RWPE2 (cell line): ENCODE data around the gene MOB3C.
A peak's percentile ranks its signal among the peaks of the same experiment; 100 is the strongest.

Experiments used
- ATAC-seq: fragments of 200-7000 bp; cut with Tn5 transposase; 3 replicates; pipeline ENCODE4 v1.9.1; 2021; ENCODE audit warnings: low read depth
- DNase-seq: peaks from one replicate; pipeline ENCODE4 v3.0.0-alpha.2; 2020; ENCODE audit warnings: low spot score
- H3K27ac ChIP-seq: fragments of 450-650 bp; 2 replicates; pipeline ENCODE4 v1.5.1; 2017; ENCODE audit warnings: mild to moderate bottlenecking; ENCODE audit not compliant: poor library complexity, severe bottlenecking
- H3K27me3 ChIP-seq: fragments of 250-450 bp; sonication (Bioruptor Pico); 2 replicates; pipeline ENCODE4 v1.5.1; 2021; ENCODE audit warnings: mild to moderate bottlenecking, moderate library complexity; ENCODE audit not compliant: insufficient read depth, poor library complexity, severe bottlenecking
- H3K36me3 ChIP-seq: fragments of 250-450 bp; sonication (Bioruptor Pico); 2 replicates; pipeline ENCODE4 v1.5.1; 2020; ENCODE audit warnings: low read depth, mild to moderate bottlenecking, moderate library complexity
- H3K4me1 ChIP-seq: fragments of 250-450 bp; sonication (Bioruptor Pico); 2 replicates; pipeline ENCODE4 v1.5.1; 2021; ENCODE audit warnings: mild to moderate bottlenecking, moderate library complexity; ENCODE audit not compliant: insufficient read depth, poor library complexity, severe bottlenecking
- H3K4me3 ChIP-seq: fragments of 250-450 bp; sonication (Bioruptor Pico); 2 replicates; pipeline ENCODE4 v1.5.1; 2021; ENCODE audit warnings: mild to moderate bottlenecking, moderate library complexity; ENCODE audit not compliant: severe bottlenecking
- H3K9me3 ChIP-seq: fragments of 250-450 bp; sonication (Bioruptor Pico); 2 replicates; pipeline ENCODE4 v1.5.1; 2021; ENCODE audit warnings: mild to moderate bottlenecking, moderate library complexity; ENCODE audit not compliant: severe bottlenecking
- CTCF ChIP-seq: fragments of 450-650 bp; IDR thresholded peaks from one replicate; pipeline ENCODE4 v1.5.1; 2017; ENCODE audit warnings: mild to moderate bottlenecking, moderate library complexity; ENCODE audit not compliant: poor library complexity, severe bottlenecking

The MOB3C gene

DNA sequence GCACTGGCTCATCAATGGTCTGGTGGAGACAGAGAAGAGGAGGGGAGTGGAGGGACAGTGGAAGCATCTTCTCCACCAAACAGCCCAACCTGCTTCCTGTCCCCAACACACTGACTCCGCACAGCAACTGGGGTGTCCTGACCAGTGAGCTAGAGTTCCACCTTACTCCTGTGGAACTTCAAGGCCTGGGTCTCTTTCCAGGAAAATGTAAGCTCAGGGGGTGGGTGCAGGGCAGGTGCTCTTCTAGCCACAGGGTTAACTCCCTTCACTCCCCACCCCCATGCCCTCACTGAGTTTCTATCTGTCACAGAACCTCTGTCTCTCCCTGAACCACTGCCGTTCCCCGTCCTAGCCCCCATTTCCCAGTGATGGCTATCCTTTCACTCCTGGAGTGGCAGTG, 876 bp downstream of the MOB3C start:
- H3K27me3 ChIP-seq, result no peaks in the 10 kb centered on the region
- H3K36me3 ChIP-seq, result peaks cover 13% of the 10 kb centered on the region
- no peak for DNase-seq
- peak overlapping the region; percentile 83 for H3K27ac ChIP-seq
- H3K9me3 ChIP-seq, result no peaks in the 10 kb centered on the region
- H3K4me1 ChIP-seq, result peaks cover 43% of the 10 kb centered on the region
- TF ChIP-seq CTCF, result no peak
- peak overlapping the region; percentile 88 for H3K4me3 ChIP-seq
- no peak for ATAC-seq

DNA sequence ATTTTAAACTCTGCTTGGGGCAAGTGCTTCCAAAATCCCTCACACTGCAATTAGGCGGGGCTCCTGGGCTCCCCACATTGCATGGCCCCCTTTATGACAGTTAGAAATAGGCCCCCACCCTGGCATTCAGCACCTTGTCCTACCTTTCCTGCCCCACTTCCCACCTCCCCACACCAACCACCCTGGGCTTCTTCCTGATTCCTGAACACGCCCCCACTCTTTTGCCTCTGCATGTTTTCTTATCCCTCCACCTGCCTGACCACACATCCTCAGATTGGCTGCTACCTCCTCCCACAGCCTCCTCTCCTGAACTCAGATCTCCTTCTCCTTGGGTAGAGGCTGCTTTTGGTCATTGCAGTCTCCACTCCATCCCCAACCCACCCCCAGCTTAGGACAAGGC, 1.5 kb downstream of the MOB3C start:
- H3K9me3 ChIP-seq, result no peaks in the 10 kb centered on the region
- DNase-seq (no peak), ATAC-seq (no peak)
- peaks cover 47% of the 10 kb centered on the region for H3K4me1 ChIP-seq
- peak overlapping the region; percentile 83 for H3K27ac ChIP-seq
- H3K27me3 ChIP-seq, result no peaks in the 10 kb centered on the region
- TF ChIP-seq CTCF, result no peak
- no peak overlapping the region for H3K4me3 ChIP-seq
- peaks cover 15% of the 10 kb centered on the region for H3K36me3 ChIP-seq

DNA sequence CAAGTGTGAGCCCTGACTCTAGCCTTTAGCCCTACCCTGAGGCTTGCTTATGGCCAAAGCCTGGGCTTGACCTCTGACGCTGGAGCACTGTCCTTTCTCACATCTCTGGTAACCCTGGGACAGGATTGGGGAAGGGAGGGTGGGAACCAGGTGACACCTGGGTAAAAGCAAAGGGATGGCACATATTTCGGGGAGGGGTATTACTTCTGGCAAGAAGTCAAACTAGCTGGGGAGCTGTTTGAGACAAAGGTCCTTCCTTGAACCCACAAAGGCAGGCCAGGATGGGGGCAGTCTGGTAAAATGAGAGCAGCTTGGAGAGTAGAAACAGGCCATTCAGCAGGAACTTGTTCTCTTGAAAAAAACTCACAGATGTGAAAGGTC, 2.0 kb downstream of the MOB3C start:
- Histone ChIP-seq H3K4me3 (no peak overlapping the region), H3K4me1 (peaks cover 47% of the 10 kb centered on the region), H3K36me3 (peaks cover 19% of the 10 kb centered on the region), H3K27ac (peak overlapping the region; percentile 83), H3K27me3 (no peaks in the 10 kb centered on the region), H3K9me3 (no peaks in the 10 kb centered on the region)
- DNase-seq, result no peak
- ATAC-seq, result no peak
- no peak for TF ChIP-seq CTCF

DNA sequence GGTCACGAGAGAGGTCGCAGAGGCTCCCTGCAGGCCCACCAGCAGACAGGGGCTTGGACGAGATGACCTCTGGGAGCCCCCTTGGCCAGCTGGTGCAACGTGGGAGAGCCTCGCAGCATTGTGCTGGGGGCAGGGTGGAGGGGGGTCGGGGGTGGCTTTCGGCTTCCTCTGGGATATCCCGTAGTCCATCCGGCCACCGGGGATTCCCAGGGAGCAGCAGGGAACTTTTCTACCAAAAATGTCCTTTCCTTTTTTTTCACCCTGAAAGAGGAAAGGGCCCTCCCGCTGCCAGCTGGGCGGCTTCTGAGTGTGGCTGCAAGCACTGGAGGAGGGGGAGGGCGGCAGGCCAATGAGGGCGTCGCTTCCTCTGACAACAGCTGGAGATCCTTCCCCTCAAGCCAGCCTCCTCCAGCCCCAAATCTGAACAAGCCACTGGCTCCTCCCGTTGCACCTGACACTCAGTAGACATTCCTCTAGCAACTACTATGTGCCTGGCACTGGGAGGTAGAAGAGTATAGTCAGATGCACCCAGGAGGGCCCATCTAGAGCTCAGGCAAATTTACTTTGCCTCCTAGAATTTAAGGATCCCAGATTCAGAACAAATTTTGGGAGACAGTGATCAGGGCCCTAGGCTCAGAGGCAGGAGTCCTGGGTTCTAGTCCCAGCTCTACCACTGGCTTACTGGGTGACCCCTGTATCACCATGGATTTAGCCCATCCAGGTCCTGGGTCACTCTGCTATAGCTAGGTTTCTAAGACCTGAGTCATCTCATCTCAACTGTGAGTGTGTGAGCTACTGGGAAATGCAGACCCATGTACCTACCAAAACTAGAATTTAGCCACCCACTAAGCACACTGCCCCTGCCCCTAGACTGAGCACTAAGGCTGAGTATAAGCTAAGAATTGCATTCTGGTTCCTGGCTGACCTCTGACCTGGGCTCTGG, 2.7 kb downstream of the MOB3C start:
- no peak overlapping the region for H3K4me3 ChIP-seq
- TF ChIP-seq CTCF, result no peak
- H3K36me3 ChIP-seq, result peaks cover 26% of the 10 kb centered on the region
- H3K27me3 ChIP-seq, result no peaks in the 10 kb centered on the region
- DNase-seq, result no peak
- no peaks in the 10 kb centered on the region for H3K9me3 ChIP-seq
- no peak for ATAC-seq
- H3K4me1 ChIP-seq, result peaks cover 47% of the 10 kb centered on the region
- peak overlapping the region; percentile 83 for H3K27ac ChIP-seq

- Histone ChIP-seq H3K4me1 (peaks cover 47% of the 10 kb centered on the region), H3K9me3 (no peaks in the 10 kb centered on the region), H3K27ac (peak overlapping the region; percentile 83), H3K4me3 (no peak overlapping the region), H3K27me3 (no peaks in the 10 kb centered on the region), H3K36me3 (peaks cover 34% of the 10 kb centered on the region)
- no peak for DNase-seq
- no peak for ATAC-seq
- TF ChIP-seq CTCF, result no peak
These were observed 3.5 kb downstream of the MOB3C start for GRCh38 chr1:46612937-46613660.
